Sigmoid colon (tissue), 7 donors: ENCODE measurements around the gene TBX3. TPM values are rescaled to one million over a fixed set of nuclear protein-coding genes. Genes with fewer than 3 reads are reported as not detected.

Source experiments
- DNase-seq: peaks from one replicate; pipeline ENCODE4 v3.0.0-alpha.2; 2019
- H3K27ac ChIP-seq, 4 donors: fragments of 200-600 bp; sonication (generic); one replicate each; pipeline ENCODE4 v1.5.1; 2016 to 2019; ENCODE audit warnings: mild to moderate bottlenecking in 1 of 4
- H3K27me3 ChIP-seq, 3 donors: fragments of 200-600 bp; sonication (generic); one replicate each; pipeline ENCODE4 v1.5.1; 2019; ENCODE audit warnings: mild to moderate bottlenecking in 1 of 3
- H3K36me3 ChIP-seq, 4 donors: fragments of 200-600 bp; sonication (generic); one replicate each; pipeline ENCODE4 v1.5.1; 2016 to 2019
- H3K4me1 ChIP-seq, 4 donors: fragments of 200-600 bp; sonication (generic); one replicate each; pipeline ENCODE4 v1.5.1; 2017 to 2019
- H3K4me3 ChIP-seq, 4 donors: fragments of 200-600 bp; sonication (generic); one replicate each; pipeline ENCODE4 v1.5.1; 2017 to 2019; ENCODE audit warnings: mild to moderate bottlenecking in 2 of 4, moderate library complexity in 1 of 4
- H3K9me3 ChIP-seq, 4 donors: fragments of 200-600 bp in 3 of 4; sonication (generic) in 3 of 4; one replicate each; pipeline versions ENCODE4 v1.5.1 to v1.6.1; 2013 to 2019
- CTCF ChIP-seq, 4 experiments: fragments of 450-650 bp in 3 of 4; fragments of 200-600 bp in 1 of 4; IDR thresholded peaks; one replicate each; pipeline ENCODE4 v1.5.1; 2016 to 2019; ENCODE audit warnings: antibody characterized with exemption in 4 of 4, mild to moderate bottlenecking in 3 of 4, moderate library complexity in 2 of 4
- EP300 ChIP-seq, 4 donors: sonication (generic); formaldehyde crosslinking; IDR thresholded peaks; one replicate each; pipeline ENCODE4 v1.6.1; 2017; ENCODE audit warnings: antibody characterized with exemption in 4 of 4
- POLR2A ChIP-seq, 2 donors: fragments of 450-650 bp; IDR thresholded peaks; one replicate each; pipeline ENCODE4 v1.6.1; 2016; ENCODE audit warnings: antibody characterized with exemption in 2 of 2, mild to moderate bottlenecking in 2 of 2, moderate library complexity in 2 of 2
- POLR2AphosphoS5 ChIP-seq, 4 donors: sonication (generic); formaldehyde crosslinking; IDR thresholded peaks; one replicate each; pipeline ENCODE4 v1.6.1; 2017; ENCODE audit warnings: antibody characterized with exemption in 4 of 4
- WGBS, 2 donors: extraction: QIAGEN DNeasy Blood & Tissue Kit; methylation state at CpG; one replicate each; pipeline ENCODE4 v1.1.7; 2013; 5-methylcytosine and 5-hydroxymethylcytosine counted together
- intact Hi-C: fragments of 100-400 bp; cut with DNase I; formaldehyde crosslinking; loops from one replicate; pipeline ENCODE4 v1.15.1; 2023
- polyA plus RNA-seq, 3 donors: library from polyadenylated mRNA; stranded (reverse); fragments of 200-250 nt; gene quantifications; one replicate each; pipeline ENCODE4 v1.2.3, GENCODE V29; 2013
- total RNA-seq, 4 donors: library from RNA; depleted of rRNA; stranded (reverse); fragments of >200 nt; gene quantifications; one replicate each; pipeline ENCODE4 v1.1.0, GENCODE V29; 2016
- donor health status: healthy with polysubstance abuse.
- donor health status: Bipolar disorder and iron deficiency.
- donor health status: healthy.

TBX3 gene
- total and polyA plus RNA-seq, 7 donors: 2.3 to 9.7 (median 6.2) TPM

DNA sequence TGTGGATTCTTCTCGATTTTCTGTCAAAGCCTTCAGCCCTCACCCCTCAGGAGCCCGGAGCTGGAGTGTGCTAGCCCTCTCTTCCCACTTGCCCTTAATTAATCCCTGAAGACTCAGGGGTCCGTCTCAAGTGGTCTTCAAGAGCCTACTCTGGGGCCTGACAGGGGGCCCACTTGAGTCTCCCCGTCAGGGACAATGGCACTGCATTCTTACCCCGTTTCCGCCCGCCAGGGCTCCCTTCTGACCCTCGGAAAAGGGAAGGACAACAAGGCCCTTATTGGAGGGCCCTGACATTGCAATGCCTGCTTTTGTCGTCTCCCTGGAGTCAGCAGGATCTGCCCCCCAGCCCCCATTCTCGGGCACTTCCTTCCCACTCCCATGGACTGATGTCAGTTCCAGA lies 34.4 kb downstream of the TBX3 start:
- H3K9me3 ChIP-seq: no peaks in the 10 kb centered on the region
- no peak for DNase-seq
- peaks cover 0 to 9% (median 5%) of the 10 kb centered on the region in 3 donors for H3K27me3 ChIP-seq
- intact Hi-C loops: no loop called here
- no peak overlapping the region for H3K4me3 ChIP-seq
- no peak overlapping the region for H3K27ac ChIP-seq
- no peaks in the 10 kb centered on the region for H3K36me3 ChIP-seq
- no peaks in the 10 kb centered on the region for H3K4me1 ChIP-seq
- WGBS, 2 donors: 48 to 71% methylated on average over 10 of the region's 10 CpGs
- TF ChIP-seq POLR2A (IDR thresholded peaks at IDR 0.05) (no peak), EP300 (IDR thresholded peaks at IDR 0.05) (no peak), POLR2AphosphoS5 (IDR thresholded peaks at IDR 0.05) (no peak), CTCF (IDR thresholded peaks at IDR 0.05) (no peak)

DNA sequence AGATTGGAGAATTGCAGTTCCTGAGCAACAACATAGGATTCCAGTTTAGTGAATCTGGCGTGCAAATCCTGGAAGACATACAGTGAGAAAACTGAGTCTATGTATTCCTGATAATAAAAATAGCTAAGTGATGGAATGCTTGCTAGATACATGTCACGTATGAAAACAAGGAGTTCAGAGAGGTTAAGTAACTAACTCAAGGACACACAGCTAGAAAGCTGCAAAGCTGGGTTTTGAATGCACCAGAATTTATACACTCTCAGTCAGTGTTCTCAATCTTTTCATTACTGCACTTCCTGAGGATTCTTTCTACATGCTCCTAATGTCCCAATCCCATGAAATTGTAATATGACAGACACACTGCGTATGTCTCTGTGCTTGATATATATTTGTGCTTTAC lies 35.3 kb downstream of the TBX3 start:
- intact Hi-C loops: no loop called here
- no peak overlapping the region for H3K4me3 ChIP-seq
- H3K9me3 ChIP-seq: no peaks in the 10 kb centered on the region
- H3K36me3 ChIP-seq: no peaks in the 10 kb centered on the region
- DNase-seq: no peak
- WGBS, 2 donors: 91 to 93% methylated on average over 3 of the region's 3 CpGs
- TF ChIP-seq EP300 (IDR thresholded peaks at IDR 0.05): no peak
- TF ChIP-seq POLR2AphosphoS5 (IDR thresholded peaks at IDR 0.05): no peak
- no peak for TF ChIP-seq POLR2A (IDR thresholded peaks at IDR 0.05)
- no peak for TF ChIP-seq CTCF (IDR thresholded peaks at IDR 0.05)
- H3K27me3 ChIP-seq: peaks cover 0 to 9% (median 5%) of the 10 kb centered on the region in 3 donors
- H3K27ac ChIP-seq: no peak overlapping the region
- no peaks in the 10 kb centered on the region for H3K4me1 ChIP-seq

GRCh38 chr12:114638790-114639435 lies 45.1 kb downstream of the TBX3 start:
- intact Hi-C loops: no loop called here
- no peaks in the 10 kb centered on the region for H3K4me1 ChIP-seq
- H3K27ac ChIP-seq: no peak overlapping the region
- WGBS, 2 donors: 75 to 80% methylated on average over 6 of the region's 6 CpGs
- H3K4me3 ChIP-seq: no peak overlapping the region
- DNase-seq: no peak
- no peaks in the 10 kb centered on the region for H3K27me3 ChIP-seq
- no peak for TF ChIP-seq POLR2AphosphoS5 (IDR thresholded peaks at IDR 0.05)
- no peak for TF ChIP-seq CTCF (IDR thresholded peaks at IDR 0.05)
- no peak for TF ChIP-seq EP300 (IDR thresholded peaks at IDR 0.05)
- TF ChIP-seq POLR2A (IDR thresholded peaks at IDR 0.05): no peak
- no peaks in the 10 kb centered on the region for H3K9me3 ChIP-seq
- no peaks in the 10 kb centered on the region for H3K36me3 ChIP-seq

DNA sequence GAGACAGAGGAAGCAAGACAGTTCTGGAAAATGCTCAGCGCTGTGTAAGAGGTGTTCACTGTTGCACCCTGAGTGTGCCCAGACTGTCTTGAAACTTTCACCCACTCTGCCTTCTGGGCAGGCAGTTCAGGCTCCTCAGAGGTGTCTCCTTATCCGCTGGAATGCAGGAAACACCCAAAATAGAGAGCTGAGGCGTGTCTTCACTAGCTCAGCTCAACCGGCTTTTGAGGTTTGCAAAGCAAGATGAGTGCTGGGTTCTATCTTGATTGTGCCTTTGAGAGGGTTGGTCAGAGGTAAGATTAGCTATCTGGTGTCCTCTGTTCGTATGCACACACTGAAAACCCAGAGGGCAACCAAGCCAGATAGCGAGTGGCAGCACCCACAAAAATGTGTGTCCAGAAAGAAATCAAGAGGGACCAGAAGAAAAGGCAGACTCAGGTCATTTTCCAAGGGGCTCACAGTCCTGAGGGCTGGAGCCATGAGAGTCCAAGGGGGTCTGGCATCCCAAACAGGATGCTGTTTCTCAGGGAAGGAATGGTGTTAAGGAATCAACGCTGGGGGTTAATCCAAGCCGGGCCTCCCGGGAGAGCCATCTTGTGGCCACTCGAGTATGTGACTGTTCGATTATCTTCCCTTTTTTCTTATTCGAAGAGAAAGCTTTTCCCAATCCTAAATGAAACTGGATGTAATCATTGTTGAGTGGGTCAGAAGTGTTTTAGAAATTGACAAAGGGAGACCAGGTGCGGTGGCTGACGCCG lies 47.1 kb downstream of the TBX3 start:
- Histone ChIP-seq H3K4me3 (no peak overlapping the region), H3K9me3 (no peaks in the 10 kb centered on the region), H3K4me1 (no peaks in the 10 kb centered on the region), H3K27ac (no peak overlapping the region), H3K36me3 (no peaks in the 10 kb centered on the region), H3K27me3 (no peaks in the 10 kb centered on the region)
- DNase-seq: no peak
- intact Hi-C loops: no loop called here
- TF ChIP-seq POLR2A (IDR thresholded peaks at IDR 0.05) (no peak), POLR2AphosphoS5 (IDR thresholded peaks at IDR 0.05) (no peak)
- WGBS, 2 donors: 48 to 59% methylated on average over 15 of the region's 15 CpGs

GRCh38 chr12:114631242-114631641 lies 52.7 kb downstream of the TBX3 start:
- H3K4me1 ChIP-seq: no peaks in the 10 kb centered on the region
- intact Hi-C loops: no loop called here
- TF ChIP-seq EP300 (IDR thresholded peaks at IDR 0.05) (no peak), CTCF (IDR thresholded peaks at IDR 0.05) (no peak), POLR2AphosphoS5 (IDR thresholded peaks at IDR 0.05) (no peak), POLR2A (IDR thresholded peaks at IDR 0.05) (no peak)
- H3K9me3 ChIP-seq: no peaks in the 10 kb centered on the region
- no peak overlapping the region for H3K27ac ChIP-seq
- H3K36me3 ChIP-seq: no peaks in the 10 kb centered on the region
- WGBS, 2 donors: 68 to 71% methylated on average over 7 of the region's 7 CpGs
- peaks cover 0 to 6% (median 0%) of the 10 kb centered on the region in 3 donors for H3K27me3 ChIP-seq
- DNase-seq: no peak
- H3K4me3 ChIP-seq: no peak overlapping the region
